Glutamatergic neuron (in vitro differentiated cells): ENCODE measurements around the gene HS3ST6. TPM values are rescaled to one million over a fixed set of nuclear protein-coding genes. Genes with fewer than 3 reads are reported as not detected.
A peak's percentile ranks its signal among the peaks of the same experiment; 100 is the strongest.

Experiments
- DNase-seq: peaks from one replicate; pipeline ENCODE4 v3.0.0; 2022
- H3K27ac Mint-ChIP-seq: one replicate; pipeline ENCODE4 v1.8.0; 2020; ENCODE audit warnings: mild to moderate bottlenecking, mixed read lengths, inconsistent platforms; ENCODE audit not compliant: unreplicated experiment
- H3K27me3 Mint-ChIP-seq: one replicate; pipeline ENCODE4 v1.8.0; 2020; ENCODE audit warnings: mild to moderate bottlenecking, moderate library complexity, mixed read lengths, inconsistent platforms; ENCODE audit not compliant: unreplicated experiment
- H3K36me3 Mint-ChIP-seq: one replicate; pipeline ENCODE4 v1.8.0; 2020; ENCODE audit warnings: mild to moderate bottlenecking, mixed read lengths, inconsistent platforms; ENCODE audit not compliant: unreplicated experiment
- H3K4me1 Mint-ChIP-seq: one replicate; pipeline ENCODE4 v1.8.0; 2020; ENCODE audit warnings: mild to moderate bottlenecking, low read depth, mixed read lengths, inconsistent platforms; ENCODE audit not compliant: unreplicated experiment
- H3K4me3 Mint-ChIP-seq: one replicate; pipeline ENCODE4 v1.8.0; 2020; ENCODE audit warnings: mild to moderate bottlenecking, mixed read lengths, inconsistent platforms; ENCODE audit not compliant: unreplicated experiment
- H3K9me3 Mint-ChIP-seq: one replicate; pipeline ENCODE4 v1.8.0; 2020; ENCODE audit warnings: mild to moderate bottlenecking, moderate library complexity, mixed read lengths, inconsistent platforms; ENCODE audit not compliant: unreplicated experiment
- CTCF ChIP-seq: fragments of 200-600 bp; sonication (generic); IDR thresholded peaks from one replicate; pipeline ENCODE4 v1.5.0; 2021; ENCODE audit not compliant: partially characterized antibody, unreplicated experiment
- total RNA-seq: library from RNA; stranded (reverse); fragmentation: NEBNext Ultra II Directional; extraction: Animal tissue kit (Norgen Biotek cat#: 25700); gene quantifications from one replicate; pipeline ENCODE4 v1.2.1, GENCODE V29; 2021; ENCODE audit not compliant: unreplicated experiment

Gene HS3ST6
- total RNA-seq, 1 donor from 2014 or later = 7.8 TPM

GRCh38 chr16:1917665-1918350 lies 407 bp downstream of the HS3ST6 start:
- no peaks in the 10 kb centered on the region for H3K36me3 Mint-ChIP-seq
- no peak for DNase-seq
- TF ChIP-seq CTCF = no peak
- no peak overlapping the region for H3K27ac Mint-ChIP-seq
- peak overlapping the region; percentile 74 for H3K4me3 Mint-ChIP-seq
- H3K4me1 Mint-ChIP-seq = peaks cover 17% of the 10 kb centered on the region
- peaks cover 11% of the 10 kb centered on the region for H3K9me3 Mint-ChIP-seq
- H3K27me3 Mint-ChIP-seq = peaks cover 16% of the 10 kb centered on the region

- Mint-ChIP-seq H3K4me1 (peaks cover 16% of the 10 kb centered on the region), H3K36me3 (no peaks in the 10 kb centered on the region), H3K27me3 (peaks cover 18% of the 10 kb centered on the region), H3K27ac (no peak overlapping the region), H3K9me3 (peaks cover 11% of the 10 kb centered on the region), H3K4me3 (peak overlapping the region; percentile 74)
- DNase-seq = no peak
- no peak for TF ChIP-seq CTCF
Observed at GRCh38 chr16:1917056-1917664, 1.1 kb downstream of the HS3ST6 start.

GRCh38 chr16:1916640-1916990 lies 1.6 kb downstream of the HS3ST6 start:
- H3K36me3 Mint-ChIP-seq = no peaks in the 10 kb centered on the region
- peak overlapping the region; percentile 74 for H3K4me3 Mint-ChIP-seq
- no peak for TF ChIP-seq CTCF
- H3K9me3 Mint-ChIP-seq = peaks cover 11% of the 10 kb centered on the region
- H3K27ac Mint-ChIP-seq = no peak overlapping the region
- H3K4me1 Mint-ChIP-seq = peaks cover 16% of the 10 kb centered on the region
- no peak for DNase-seq
- peaks cover 18% of the 10 kb centered on the region for H3K27me3 Mint-ChIP-seq

GRCh38 chr16:1915732-1916639 lies 2.2 kb downstream of the HS3ST6 start:
- H3K4me1 Mint-ChIP-seq = peaks cover 13% of the 10 kb centered on the region
- DNase-seq = no peak
- H3K27ac Mint-ChIP-seq = no peak overlapping the region
- no peak overlapping the region for H3K4me3 Mint-ChIP-seq
- no peak for TF ChIP-seq CTCF
- no peaks in the 10 kb centered on the region for H3K36me3 Mint-ChIP-seq
- peaks cover 7% of the 10 kb centered on the region for H3K9me3 Mint-ChIP-seq
- peaks cover 18% of the 10 kb centered on the region for H3K27me3 Mint-ChIP-seq
